ENCODE measurements around the gene ZFP64. TPM values are rescaled to one million over a fixed set of nuclear protein-coding genes. Genes with fewer than 3 reads are reported as not detected.

Gene ZFP64
- polyA plus RNA-seq, 4 donors, result 4.1 to 12.6 (median 7.5) TPM

DNA sequence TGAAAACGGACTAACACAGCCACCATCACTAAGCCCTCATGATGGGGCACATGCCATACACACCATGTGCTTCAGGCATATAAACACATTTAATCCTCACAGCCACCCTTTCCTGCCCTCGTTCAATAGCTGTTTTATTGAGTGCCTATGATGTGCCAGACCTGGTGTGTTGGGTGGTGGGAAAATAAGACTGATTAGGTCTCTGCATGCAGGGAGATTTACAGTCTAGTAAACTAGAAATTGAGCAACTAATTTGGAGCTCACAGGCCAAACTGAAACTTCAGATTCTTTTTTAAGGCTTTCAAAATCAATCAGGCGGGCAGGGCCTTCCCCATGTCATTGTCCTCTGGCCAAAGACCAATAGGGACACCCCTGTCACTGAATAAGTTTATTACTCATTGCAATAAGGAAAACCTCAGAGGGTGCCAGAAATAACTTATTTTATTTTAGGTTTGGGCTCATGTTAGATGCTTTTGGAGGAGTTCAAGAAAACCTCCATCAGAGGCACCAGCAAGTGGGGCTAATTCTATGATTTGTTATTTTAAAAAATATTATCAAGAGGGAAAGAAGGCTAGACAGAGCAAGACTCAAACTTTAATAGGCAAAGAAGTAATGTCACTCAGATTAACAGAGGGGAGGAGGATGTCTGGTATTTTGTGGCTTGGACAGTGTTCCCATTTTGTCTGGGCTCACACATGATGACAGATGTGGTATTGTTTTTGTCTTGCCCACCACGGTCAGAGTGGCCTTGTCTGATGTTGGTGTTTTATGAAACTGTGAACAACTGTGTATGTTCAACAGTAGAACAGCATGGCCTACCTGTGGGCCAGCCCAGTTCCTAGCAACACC lies 12.0 kb downstream of the ZFP64 start:
- Histone ChIP-seq H3K27ac (ENCODE audit: low read depth in 1 of 3, low read length in 2 of 3) (no peak overlapping the region), H3K36me3 (ENCODE audit: control insufficient read depth in 3 of 3, insufficient read depth in 2 of 3, low read depth in 1 of 3, low read length in 3 of 3) (peaks cover 0 to 31% (median 1%) of the 10 kb centered on the region in 3 donors), H3K4me1 (ENCODE audit: control insufficient read depth in 3 of 3, insufficient read depth in 2 of 3, low read depth in 1 of 3, low read length in 2 of 3) (no peaks in the 10 kb centered on the region), H3K4me3 (ENCODE audit: low read depth in 1 of 3, low read length in 3 of 3) (no peak overlapping the region), H3K9me3 (ENCODE audit: control insufficient read depth in 2 of 2, insufficient read depth in 1 of 2, low read depth in 1 of 2, low read length in 1 of 2) (no peaks in the 10 kb centered on the region), H3K27me3 (ENCODE audit: control insufficient read depth in 3 of 3, insufficient read depth in 3 of 3, low read length in 3 of 3) (no peaks in the 10 kb centered on the region)
- WGBS, 3 donors, result 70 to 80% (median 71%) methylated on average over 4 of the region's 4 CpGs
- DNase-seq, result no peak
- no peak for FAIRE-seq

DNA sequence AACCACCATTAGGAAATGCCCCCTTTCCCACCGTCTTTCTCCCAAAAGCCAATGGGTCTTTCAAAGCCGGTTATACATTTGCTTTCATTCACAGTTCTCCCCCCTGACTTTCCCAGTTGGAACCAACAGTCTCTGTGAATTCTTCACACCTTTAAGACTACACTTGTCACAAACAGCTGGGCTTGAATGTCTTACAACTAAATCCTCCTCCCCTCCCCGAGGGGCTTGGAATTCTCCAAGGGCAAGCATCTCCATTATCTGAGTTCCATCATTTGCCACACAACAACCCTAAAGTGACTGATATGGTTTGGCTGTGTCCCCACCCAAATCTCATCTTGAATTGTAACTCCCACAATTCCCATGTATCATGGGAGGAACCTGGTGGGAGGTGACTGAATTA lies 12.9 kb downstream of the ZFP64 start:
- no peaks in the 10 kb centered on the region for H3K27me3 ChIP-seq (ENCODE audit: control insufficient read depth in 3 of 3, insufficient read depth in 3 of 3, low read length in 3 of 3)

DNA sequence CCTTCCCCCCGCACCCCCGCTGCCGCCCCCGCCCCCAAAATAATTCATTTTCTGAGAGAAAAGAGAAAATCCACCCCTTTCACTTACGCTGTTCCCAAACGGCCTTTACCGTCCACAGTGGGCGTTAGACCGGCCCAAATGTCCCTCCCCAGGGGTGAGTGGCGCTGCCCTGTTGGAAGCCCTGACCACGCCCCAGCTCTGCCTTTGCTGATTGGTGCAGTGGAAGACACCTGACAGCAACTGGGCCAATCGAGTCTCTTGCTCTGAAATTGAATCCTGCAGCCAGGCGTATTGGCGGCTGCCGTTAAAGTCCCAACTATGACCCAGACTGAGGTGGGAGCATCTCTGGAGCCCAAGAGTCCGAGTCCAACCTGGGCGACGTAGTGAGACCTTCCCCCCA lies 15.7 kb downstream of the ZFP64 start:
- FAIRE-seq (no peak), DNase-seq (no peak)
- no peak overlapping the region for H3K4me3 ChIP-seq (ENCODE audit: low read depth in 1 of 3, low read length in 3 of 3)
- no peaks in the 10 kb centered on the region for H3K9me3 ChIP-seq (ENCODE audit: control insufficient read depth in 2 of 2, insufficient read depth in 1 of 2, low read depth in 1 of 2, low read length in 1 of 2)
- no peak overlapping the region for H3K27ac ChIP-seq (ENCODE audit: low read depth in 1 of 3, low read length in 2 of 3)
- peaks cover 0 to 16% (median 0%) of the 10 kb centered on the region in 3 donors for H3K36me3 ChIP-seq (ENCODE audit: control insufficient read depth in 3 of 3, insufficient read depth in 2 of 3, low read depth in 1 of 3, low read length in 3 of 3)
- no peaks in the 10 kb centered on the region for H3K4me1 ChIP-seq (ENCODE audit: control insufficient read depth in 3 of 3, insufficient read depth in 2 of 3, low read depth in 1 of 3, low read length in 2 of 3)
- no peaks in the 10 kb centered on the region for H3K27me3 ChIP-seq (ENCODE audit: control insufficient read depth in 3 of 3, insufficient read depth in 3 of 3, low read length in 3 of 3)
- 97 to 100% (median 98%) methylated on average over 18 of the region's 18 CpGs for WGBS, 3 donors

More for the DNA sequence above, 12.9 kb downstream of the ZFP64 start:
- FAIRE-seq, result no peak
- Histone ChIP-seq H3K27ac (ENCODE audit: low read depth in 1 of 3, low read length in 2 of 3) (no peak overlapping the region), H3K36me3 (ENCODE audit: control insufficient read depth in 3 of 3, insufficient read depth in 2 of 3, low read depth in 1 of 3, low read length in 3 of 3) (peaks cover 0 to 25% (median 0%) of the 10 kb centered on the region in 3 donors), H3K4me1 (ENCODE audit: control insufficient read depth in 3 of 3, insufficient read depth in 2 of 3, low read depth in 1 of 3, low read length in 2 of 3) (no peaks in the 10 kb centered on the region), H3K9me3 (ENCODE audit: control insufficient read depth in 2 of 2, insufficient read depth in 1 of 2, low read depth in 1 of 2, low read length in 1 of 2) (no peaks in the 10 kb centered on the region), H3K4me3 (ENCODE audit: low read depth in 1 of 3, low read length in 3 of 3) (no peak overlapping the region)
- 79 to 94% (median 88%) methylated on average over 3 of the region's 3 CpGs for WGBS, 3 donors
- no peak for DNase-seq

DNA sequence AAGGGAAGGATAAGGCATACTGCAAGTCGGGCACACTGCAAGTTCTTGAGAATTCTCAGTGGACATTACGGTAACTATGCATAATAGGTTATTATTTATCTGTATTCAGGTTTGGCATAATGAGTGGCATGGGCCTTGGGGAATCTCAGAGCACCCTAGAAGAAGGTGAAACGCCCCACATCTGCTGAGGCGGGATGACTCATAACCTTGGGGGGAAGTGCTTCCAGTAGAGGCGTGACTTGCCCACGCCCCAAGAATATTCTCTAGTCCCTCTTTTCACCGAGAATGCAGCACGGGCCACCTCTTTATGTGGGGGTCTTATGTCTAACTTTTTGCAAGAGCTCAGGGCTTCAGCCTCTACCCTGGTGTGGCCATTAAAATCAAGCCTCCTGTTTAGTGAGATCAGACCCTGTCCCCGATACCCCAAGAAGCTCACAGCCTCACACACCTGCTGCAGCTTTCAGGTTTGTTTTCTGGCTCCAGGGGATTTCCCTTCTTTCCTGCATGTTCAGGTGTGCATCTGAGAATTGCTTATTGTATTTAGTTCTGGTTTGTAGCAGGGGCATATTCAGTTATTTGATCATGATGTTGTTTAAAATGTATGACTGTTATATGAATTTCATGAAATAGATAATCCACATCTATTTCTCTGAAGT lies 19.1 kb downstream of the ZFP64 start:
- Histone ChIP-seq H3K27ac (ENCODE audit: low read depth in 1 of 3, low read length in 2 of 3) (no peak overlapping the region), H3K36me3 (ENCODE audit: control insufficient read depth in 3 of 3, insufficient read depth in 2 of 3, low read depth in 1 of 3, low read length in 3 of 3) (peaks cover 0 to 16% (median 0%) of the 10 kb centered on the region in 3 donors), H3K27me3 (ENCODE audit: control insufficient read depth in 3 of 3, insufficient read depth in 3 of 3, low read length in 3 of 3) (no peaks in the 10 kb centered on the region), H3K4me3 (ENCODE audit: low read depth in 1 of 3, low read length in 3 of 3) (no peak overlapping the region), H3K9me3 (ENCODE audit: control insufficient read depth in 2 of 2, insufficient read depth in 1 of 2, low read depth in 1 of 2, low read length in 1 of 2) (no peaks in the 10 kb centered on the region), H3K4me1 (ENCODE audit: control insufficient read depth in 3 of 3, insufficient read depth in 2 of 3, low read depth in 1 of 3, low read length in 2 of 3) (no peaks in the 10 kb centered on the region)
- WGBS, 3 donors, result 83 to 87% (median 84%) methylated on average over 9 of the region's 9 CpGs
- FAIRE-seq (no peak), DNase-seq (no peak)

DNA sequence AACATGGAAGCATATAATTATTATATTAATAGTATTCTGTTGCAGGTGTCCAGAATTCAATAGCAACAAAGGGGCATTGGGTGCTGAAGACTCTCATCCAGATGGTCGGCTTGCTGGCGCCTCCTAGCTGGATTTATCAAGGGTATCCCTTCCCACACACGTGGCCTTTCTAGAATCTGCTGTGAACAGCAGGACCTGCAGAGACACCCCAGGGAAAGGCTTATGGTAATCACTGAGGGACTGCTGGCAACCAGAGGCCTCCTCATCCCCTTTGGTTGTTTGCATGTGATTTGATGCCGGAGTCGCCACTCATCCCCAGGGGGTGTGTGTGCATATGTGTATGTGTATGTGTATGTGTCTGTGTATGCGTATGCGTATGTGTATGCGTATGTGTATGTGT lies 20.6 kb downstream of the ZFP64 start:
- Histone ChIP-seq H3K36me3 (ENCODE audit: control insufficient read depth in 3 of 3, insufficient read depth in 2 of 3, low read depth in 1 of 3, low read length in 3 of 3) (peaks cover 0 to 18% (median 0%) of the 10 kb centered on the region in 3 donors), H3K9me3 (ENCODE audit: control insufficient read depth in 2 of 2, insufficient read depth in 1 of 2, low read depth in 1 of 2, low read length in 1 of 2) (peaks cover 0 to 5% of the 10 kb centered on the region in 2 donors), H3K4me1 (ENCODE audit: control insufficient read depth in 3 of 3, insufficient read depth in 2 of 3, low read depth in 1 of 3, low read length in 2 of 3) (no peaks in the 10 kb centered on the region), H3K4me3 (ENCODE audit: low read depth in 1 of 3, low read length in 3 of 3) (no peak overlapping the region), H3K27me3 (ENCODE audit: control insufficient read depth in 3 of 3, insufficient read depth in 3 of 3, low read length in 3 of 3) (no peaks in the 10 kb centered on the region), H3K27ac (ENCODE audit: low read depth in 1 of 3, low read length in 2 of 3) (no peak overlapping the region)
- 98% methylated on average over 8 of the region's 8 CpGs for WGBS, 3 donors
- DNase-seq, result no peak
- FAIRE-seq, result no peak

DNA sequence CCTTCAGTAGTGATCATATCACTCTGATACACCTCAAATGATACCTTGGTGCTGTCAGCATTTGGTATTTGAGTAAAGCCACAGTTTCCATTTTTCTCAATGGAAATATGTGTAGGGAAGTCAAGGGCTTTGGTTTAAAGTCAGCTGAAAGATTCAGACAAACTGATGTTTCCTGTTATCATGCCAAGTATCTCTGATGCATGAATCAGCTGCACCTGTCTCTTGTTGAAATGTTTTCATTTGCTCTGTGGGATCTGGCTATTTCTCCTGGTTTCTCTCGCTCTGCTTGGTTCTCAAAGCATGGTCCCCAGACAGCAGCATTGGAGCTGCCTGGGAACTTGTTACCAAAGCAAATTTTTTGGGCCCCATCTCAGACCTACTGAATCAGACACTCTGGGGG lies 23.5 kb downstream of the ZFP64 start:
- H3K27ac ChIP-seq (ENCODE audit: low read depth in 1 of 3, low read length in 2 of 3), result no peak overlapping the region
- FAIRE-seq (no peak), DNase-seq (no peak)
- no peak overlapping the region for H3K4me3 ChIP-seq (ENCODE audit: low read depth in 1 of 3, low read length in 3 of 3)
- WGBS, 3 donors, result 94 to 100% (median 96%) methylated on average over 1 of the region's 1 CpG
- H3K27me3 ChIP-seq (ENCODE audit: control insufficient read depth in 3 of 3, insufficient read depth in 3 of 3, low read length in 3 of 3), result no peaks in the 10 kb centered on the region
- peaks cover 0 to 11% of the 10 kb centered on the region in 2 donors for H3K9me3 ChIP-seq (ENCODE audit: control insufficient read depth in 2 of 2, insufficient read depth in 1 of 2, low read depth in 1 of 2, low read length in 1 of 2)
- no peaks in the 10 kb centered on the region for H3K4me1 ChIP-seq (ENCODE audit: control insufficient read depth in 3 of 3, insufficient read depth in 2 of 3, low read depth in 1 of 3, low read length in 2 of 3)
- peaks cover 2 to 19% (median 3%) of the 10 kb centered on the region in 3 donors for H3K36me3 ChIP-seq (ENCODE audit: control insufficient read depth in 3 of 3, insufficient read depth in 2 of 3, low read depth in 1 of 3, low read length in 3 of 3)

DNA sequence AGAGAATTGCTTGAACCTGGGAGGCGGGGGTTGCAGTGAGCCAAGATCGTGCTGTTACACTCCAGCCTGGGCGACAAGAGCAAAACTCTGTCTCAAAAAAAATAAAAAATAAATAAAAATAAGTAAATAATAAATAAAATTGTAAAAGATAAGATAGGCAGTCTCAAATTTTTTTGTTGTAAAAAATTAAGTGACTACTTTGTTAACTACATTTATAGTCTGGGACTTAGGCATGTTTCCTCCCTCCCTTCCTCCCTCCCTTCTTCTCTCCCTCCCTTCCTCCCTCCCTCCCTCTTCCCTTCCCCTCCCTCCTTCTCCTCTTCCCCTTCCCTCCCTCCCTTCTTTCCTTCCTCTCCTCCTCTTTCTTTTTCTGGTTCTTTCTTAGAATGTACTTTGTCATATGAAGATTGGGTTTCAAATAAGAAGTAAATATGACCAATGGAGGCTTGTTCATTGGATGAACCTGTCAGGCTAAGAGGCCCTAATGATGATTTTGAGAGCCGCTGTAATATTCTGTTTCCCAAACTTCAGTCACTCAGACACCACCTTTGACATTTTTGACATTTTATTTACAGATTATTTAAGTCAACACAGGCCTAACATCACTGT lies 24.2 kb downstream of the ZFP64 start:
- Histone ChIP-seq H3K9me3 (ENCODE audit: control insufficient read depth in 2 of 2, insufficient read depth in 1 of 2, low read depth in 1 of 2, low read length in 1 of 2) (peaks cover 0 to 11% of the 10 kb centered on the region in 2 donors), H3K27ac (ENCODE audit: low read depth in 1 of 3, low read length in 2 of 3) (no peak overlapping the region), H3K27me3 (ENCODE audit: control insufficient read depth in 3 of 3, insufficient read depth in 3 of 3, low read length in 3 of 3) (no peaks in the 10 kb centered on the region), H3K36me3 (ENCODE audit: control insufficient read depth in 3 of 3, insufficient read depth in 2 of 3, low read depth in 1 of 3, low read length in 3 of 3) (peaks cover 2 to 25% (median 3%) of the 10 kb centered on the region in 3 donors), H3K4me3 (ENCODE audit: low read depth in 1 of 3, low read length in 3 of 3) (no peak overlapping the region), H3K4me1 (ENCODE audit: control insufficient read depth in 3 of 3, insufficient read depth in 2 of 3, low read depth in 1 of 3, low read length in 2 of 3) (no peaks in the 10 kb centered on the region)
- DNase-seq (no peak), FAIRE-seq (no peak)
- 95 to 99% (median 98%) methylated on average over 4 of the region's 4 CpGs for WGBS, 3 donors

DNA sequence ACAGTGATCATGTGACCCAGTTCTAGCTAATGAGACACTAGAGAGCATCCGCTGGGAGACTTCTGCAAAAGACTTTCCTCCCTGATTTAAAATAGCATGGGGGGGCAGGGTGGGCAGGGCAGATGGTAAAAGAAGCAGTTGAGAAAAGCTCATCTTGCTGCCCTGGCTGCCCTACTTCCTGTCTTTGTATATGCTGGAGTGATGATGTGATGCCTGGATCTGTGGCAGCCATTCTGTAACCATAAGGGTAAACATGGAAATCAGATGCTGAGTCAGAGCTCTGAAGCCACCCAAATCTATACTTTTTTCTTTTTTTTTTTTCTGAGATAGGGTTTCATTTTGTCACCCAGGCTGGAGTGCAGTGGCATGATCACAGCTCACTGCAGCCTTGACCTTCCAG lies 25.4 kb downstream of the ZFP64 start:
- WGBS, 3 donors, result 100% methylated on average over 1 of the region's 1 CpG
- no peak for DNase-seq
- no peak overlapping the region for H3K4me3 ChIP-seq (ENCODE audit: low read depth in 1 of 3, low read length in 3 of 3)
- H3K27ac ChIP-seq (ENCODE audit: low read depth in 1 of 3, low read length in 2 of 3), result no peak overlapping the region
- no peaks in the 10 kb centered on the region for H3K27me3 ChIP-seq (ENCODE audit: control insufficient read depth in 3 of 3, insufficient read depth in 3 of 3, low read length in 3 of 3)
- H3K4me1 ChIP-seq (ENCODE audit: control insufficient read depth in 3 of 3, insufficient read depth in 2 of 3, low read depth in 1 of 3, low read length in 2 of 3), result no peaks in the 10 kb centered on the region
- peaks cover 2 to 24% (median 3%) of the 10 kb centered on the region in 3 donors for H3K36me3 ChIP-seq (ENCODE audit: control insufficient read depth in 3 of 3, insufficient read depth in 2 of 3, low read depth in 1 of 3, low read length in 3 of 3)
- peaks cover 0 to 11% of the 10 kb centered on the region in 2 donors for H3K9me3 ChIP-seq (ENCODE audit: control insufficient read depth in 2 of 2, insufficient read depth in 1 of 2, low read depth in 1 of 2, low read length in 1 of 2)
- no peak for FAIRE-seq

Data from small intestine (tissue), 7 donors.